ENCODE measurements around the gene CTNNA2.
A peak's percentile ranks its signal among the peaks of the same experiment; 100 is the strongest.

The CTNNA2 gene

DNA sequence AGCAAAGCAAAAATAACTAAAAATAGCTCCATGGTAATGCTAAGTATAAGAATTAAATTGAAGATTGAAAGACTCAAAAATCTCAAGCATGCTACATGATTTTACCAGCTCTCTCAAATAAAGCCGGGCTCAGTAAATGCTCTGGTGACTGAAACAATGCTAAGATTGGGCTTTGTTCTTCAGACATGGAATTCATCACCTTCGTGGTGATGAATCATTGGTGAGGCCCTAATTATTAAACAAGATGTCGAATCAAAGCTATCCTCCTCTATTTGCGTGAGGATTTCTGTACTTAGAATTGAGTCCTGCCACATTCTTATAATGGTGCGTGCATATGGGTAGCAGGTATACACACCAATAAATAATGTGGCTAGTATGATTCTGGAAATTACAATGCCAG, 850.5 kb downstream of the CTNNA2 start:
- DNase-seq, result no peak

GRCh38 chr2:80363791-80364349, 851.0 kb downstream of the CTNNA2 start:
- DNase-seq, result no peak

GRCh38 chr2:80364524-80365212, 851.8 kb downstream of the CTNNA2 start:
- no peak for DNase-seq

DNA sequence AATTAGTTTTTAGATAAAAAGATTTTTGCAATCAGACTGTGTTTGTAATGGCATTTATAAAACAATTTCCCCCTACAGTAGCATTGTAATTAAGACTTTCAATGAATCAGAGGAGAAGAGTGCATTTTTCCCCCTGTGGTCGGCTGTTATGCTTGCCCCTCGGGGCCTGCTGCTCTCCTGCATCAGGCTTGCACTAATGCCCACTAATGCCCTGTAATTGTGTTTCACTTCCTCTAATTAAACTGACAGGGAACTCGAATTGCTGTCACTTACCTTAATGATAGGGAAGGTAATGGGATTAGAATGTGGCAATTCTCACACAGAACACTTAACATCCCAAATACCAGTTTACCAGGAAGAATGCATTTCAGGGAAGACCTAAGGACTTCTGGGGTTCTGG, 852.9 kb downstream of the CTNNA2 start:
- DNase-seq, result no peak

DNA sequence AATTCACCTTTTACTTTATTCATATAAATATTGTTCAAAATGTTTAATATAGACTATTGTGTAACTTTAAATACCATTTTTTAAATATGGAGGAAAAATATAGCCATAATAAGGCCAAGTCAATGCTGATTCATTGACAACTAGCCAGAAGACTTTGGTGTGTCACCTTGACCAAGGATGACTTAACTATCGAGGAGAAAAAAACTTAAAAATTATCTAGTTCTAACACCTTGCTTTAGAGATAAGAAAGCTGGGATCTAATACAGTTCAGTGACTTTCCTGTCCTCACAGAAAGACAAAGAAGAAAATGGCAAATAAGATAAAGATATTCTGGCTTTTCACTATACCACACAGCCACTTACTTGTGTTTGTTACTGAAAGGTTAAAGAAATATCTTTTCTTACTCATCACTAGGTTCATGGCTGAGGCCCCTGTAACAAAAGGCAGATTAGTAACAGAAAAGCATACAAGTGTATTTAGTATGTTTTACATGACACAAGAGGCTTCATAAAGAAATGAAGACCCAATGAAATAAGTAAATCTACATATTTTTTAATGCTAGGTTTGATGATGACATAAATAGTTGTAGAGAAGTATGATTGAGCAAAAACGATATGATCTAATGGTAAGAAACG, 857.6 kb downstream of the CTNNA2 start:
- DNase-seq, result no peak

DNA sequence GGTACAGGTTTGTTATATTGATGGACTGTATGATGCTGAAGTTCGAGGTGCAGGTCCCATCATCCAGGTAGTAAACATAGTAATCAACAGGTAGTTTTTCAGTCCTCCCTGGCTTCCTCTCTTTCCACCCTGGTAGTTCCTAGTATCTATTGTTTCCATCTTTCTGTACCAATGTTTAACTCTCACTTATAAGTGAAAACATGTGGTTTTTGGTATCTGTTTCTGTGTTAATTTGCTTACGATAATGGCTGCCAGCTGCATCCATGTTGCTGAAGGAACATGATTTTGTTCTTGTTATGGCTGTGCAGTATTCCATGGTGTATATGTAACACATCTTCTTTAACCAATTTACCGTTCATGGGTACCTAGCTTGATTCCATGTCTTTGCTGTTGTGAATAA, 861.3 kb downstream of the CTNNA2 start:
- no peak for DNase-seq

DNA sequence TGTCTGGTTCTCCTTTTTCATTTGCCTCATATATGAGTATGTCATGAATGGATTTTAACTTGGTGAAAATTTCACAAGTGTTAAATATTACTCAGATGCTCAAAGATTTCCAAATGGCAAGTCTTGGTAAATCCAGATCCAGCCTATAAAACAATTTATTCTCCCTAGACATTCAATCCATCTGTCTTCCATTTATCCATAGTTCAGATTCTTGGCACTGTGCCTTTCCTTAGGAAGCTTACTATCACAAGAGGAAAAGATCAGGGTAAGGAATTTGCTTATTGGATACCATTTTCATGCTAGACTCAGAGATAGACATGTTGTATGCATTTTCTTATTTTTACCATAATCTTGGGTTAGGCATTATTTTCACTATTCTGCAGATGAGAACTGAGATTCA, 864.2 kb downstream of the CTNNA2 start:
- no peak for DNase-seq

- no peak for DNase-seq
Measured at GRCh38 chr2:80380736-80381135, 867.9 kb downstream of the CTNNA2 start.

- no peak for DNase-seq
Measured at GRCh38 chr2:80381666-80382065, 868.8 kb downstream of the CTNNA2 start.

DNA sequence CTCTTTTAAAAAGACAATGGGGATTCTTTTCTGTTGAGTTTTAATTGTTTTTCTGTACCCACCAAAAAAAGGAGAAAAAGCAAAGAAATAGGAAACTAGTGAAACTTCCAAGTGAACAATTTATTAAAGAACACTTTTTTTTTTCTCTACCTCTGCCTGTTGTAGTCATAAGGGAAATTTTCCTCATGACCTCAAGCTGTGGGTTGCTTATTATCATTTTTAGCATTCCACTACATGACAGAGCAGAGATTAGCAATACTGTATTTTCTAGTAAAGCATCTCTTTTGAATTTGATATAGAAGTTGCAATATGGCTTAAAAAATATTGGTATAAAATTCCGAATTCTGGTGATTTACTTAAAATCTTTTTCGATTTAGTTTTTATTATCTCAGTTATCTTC, 879.6 kb downstream of the CTNNA2 start:
- DNase-seq, result no peak

- no peak for DNase-seq
Measured at GRCh38 chr2:80393991-80394390, 881.1 kb downstream of the CTNNA2 start.

DNA sequence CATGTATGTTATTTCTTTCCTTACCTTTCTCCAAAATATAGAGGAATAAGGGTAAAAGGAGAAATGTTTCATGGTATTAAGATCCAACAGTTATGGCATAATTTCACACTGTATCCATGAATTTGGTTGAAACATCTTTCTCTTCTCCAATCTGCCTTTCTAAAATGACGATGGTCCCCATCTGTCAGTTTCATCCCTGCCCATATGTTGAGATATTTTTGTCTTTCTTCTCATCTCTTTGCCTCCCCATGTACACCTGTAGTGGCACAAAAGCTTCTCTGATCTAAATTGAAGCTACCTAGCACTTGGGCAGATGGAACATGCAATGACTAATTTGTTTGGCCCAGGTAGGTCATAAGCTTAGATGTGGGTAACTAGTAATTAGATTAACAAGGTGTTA, 882.4 kb downstream of the CTNNA2 start:
- DNase-seq, result no peak

- no peak for DNase-seq
Measured at GRCh38 chr2:80396276-80396675, 883.4 kb downstream of the CTNNA2 start.

- DNase-seq, result no peak
Measured at GRCh38 chr2:80403081-80403480, 890.2 kb downstream of the CTNNA2 start.

- DNase-seq, result no peak
Measured at GRCh38 chr2:80407377-80407776, 894.5 kb downstream of the CTNNA2 start.

DNA sequence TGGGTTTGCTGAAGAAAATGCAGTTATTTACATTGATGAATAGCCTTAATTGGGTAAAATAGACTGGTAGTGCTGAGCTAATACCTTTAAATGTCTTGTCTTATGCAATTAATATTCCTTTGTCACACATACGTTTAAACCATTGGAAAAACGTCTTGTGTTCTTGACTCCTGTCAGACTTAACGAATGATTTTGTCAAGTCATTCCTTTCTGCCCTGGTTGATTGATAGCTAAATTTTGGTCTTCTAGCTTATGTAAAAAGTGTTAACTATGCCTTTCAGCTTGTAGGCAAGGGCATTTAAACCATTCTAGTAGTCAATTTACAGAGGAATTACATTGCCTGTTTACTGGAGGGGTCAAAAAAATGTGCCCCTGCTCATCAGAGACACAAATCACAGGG, 897.5 kb downstream of the CTNNA2 start:
- DNase-seq, result no peak

- DNase-seq, result no peak
Measured at GRCh38 chr2:80413136-80413535, 900.3 kb downstream of the CTNNA2 start.

DNA sequence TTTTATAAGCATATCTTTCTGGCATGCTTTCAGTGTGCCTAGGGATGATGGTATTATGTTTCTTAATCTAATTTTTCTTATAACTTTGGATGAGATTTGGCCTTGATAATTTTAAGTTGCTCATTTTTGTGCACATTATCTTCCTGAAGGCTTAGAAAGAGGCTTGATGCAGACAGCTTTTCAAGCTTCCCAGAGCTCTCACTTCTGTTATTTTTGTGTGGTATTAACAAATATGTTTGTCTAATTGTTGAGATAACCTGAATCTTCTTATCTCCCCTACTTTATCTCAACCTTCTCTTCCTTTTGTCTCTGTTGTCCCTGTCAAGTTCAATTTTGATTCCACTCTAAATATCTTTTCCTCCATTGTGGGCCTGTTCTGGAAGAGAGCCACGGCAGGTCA, 904.9 kb downstream of the CTNNA2 start:
- DNase-seq, result no peak

GRCh38 chr2:80420530-80421208, 907.8 kb downstream of the CTNNA2 start:
- no peak for DNase-seq

- no peak for DNase-seq
Measured at GRCh38 chr2:80429251-80429650, 916.4 kb downstream of the CTNNA2 start.

- DNase-seq, result no peak
Measured at GRCh38 chr2:80437959-80438358, 925.1 kb downstream of the CTNNA2 start.

DNA sequence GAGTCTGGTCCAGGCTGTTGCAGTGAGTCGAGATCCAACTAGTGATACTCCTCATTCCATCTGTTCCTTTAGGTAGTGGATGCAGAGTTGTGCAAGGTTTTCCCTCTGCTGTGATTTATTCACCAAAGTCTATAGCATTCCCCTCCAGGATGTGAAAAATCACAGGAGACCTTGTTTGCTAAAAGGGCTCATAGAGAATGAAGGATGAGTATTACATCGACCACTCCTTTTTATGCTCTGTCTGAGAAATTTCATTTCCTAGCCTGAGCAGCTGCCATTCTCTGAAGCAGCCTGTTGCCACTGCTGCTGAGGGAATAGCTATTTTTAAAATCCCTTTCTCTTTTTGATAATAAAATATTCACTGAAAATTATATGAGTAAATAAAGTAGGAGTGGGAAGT, 925.8 kb downstream of the CTNNA2 start:
- DNase-seq, result no peak

DNA sequence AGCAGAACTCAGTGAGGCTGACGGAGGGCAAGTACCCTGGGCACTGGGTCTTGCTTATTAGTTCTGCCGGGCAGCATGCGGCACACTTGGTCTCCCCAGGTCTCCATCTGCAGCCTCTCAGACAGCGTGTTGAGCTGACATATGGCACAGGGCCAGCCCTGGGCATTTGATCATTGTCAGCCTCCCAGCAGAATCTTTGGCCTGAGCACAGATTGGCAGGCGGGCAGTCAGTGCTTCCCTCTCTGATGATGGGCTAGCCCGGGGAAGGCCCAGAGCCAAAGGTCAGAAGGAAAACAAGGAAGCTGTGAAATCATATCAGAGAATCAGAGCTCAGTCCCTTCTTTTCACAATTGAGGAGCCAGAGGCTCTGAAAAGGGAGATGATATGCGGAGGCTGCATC, 941.8 kb downstream of the CTNNA2 start:
- peak; percentile 13 for DNase-seq

- DNase-seq, result peak; percentile 55
Measured at GRCh38 chr2:80459028-80459427, 946.2 kb downstream of the CTNNA2 start.

All from DMS153 (cell line).